NCI-H187 treated with DMSO at 0.1 percent for 48 hours (cell line): Measurements from ENCODE around the gene CYLD.

Source experiments
- DNase-seq: peaks from one replicate; lab custom pipeline; 2025; lab: John Stamatoyannopoulos, UW

The CYLD gene

DNA sequence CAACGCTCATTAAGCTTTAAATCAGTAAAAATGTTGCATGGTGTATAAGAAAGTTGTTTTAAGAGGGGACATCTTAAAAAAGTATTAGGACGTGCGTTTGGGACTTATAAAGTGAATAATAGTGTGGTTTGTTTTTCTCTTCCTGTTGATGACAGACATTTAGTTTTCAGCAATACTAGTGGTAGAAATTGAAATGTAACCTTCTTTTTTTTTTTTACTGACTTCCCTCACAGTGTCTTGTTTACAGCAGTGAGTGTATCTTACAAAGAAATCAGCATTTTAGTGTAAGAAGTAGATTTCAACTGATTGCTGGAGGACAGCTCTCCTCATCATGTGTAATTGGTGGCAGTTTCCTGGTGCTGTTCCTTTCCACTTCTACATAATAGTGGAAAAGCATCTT lies 39.6 kb downstream of the CYLD start:
- DNase-seq: no peak

DNA sequence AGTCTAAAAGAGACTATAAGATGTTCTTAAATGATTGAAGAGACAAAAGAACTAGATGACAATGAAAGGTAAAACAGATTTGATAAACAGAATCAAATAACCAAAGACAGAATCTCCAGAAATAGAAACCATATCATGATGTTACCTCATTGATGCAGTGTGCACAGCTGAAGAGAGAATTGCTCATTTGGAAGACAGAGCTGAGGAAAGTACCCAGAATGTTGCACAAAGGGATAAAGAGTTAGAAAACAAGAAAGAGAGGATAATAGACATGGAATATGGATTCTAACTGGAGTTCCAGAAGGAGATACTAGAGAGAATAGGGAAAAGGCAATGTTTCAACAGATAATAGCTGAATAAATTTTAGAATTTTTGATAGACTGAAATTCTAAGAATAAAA lies 47.9 kb downstream of the CYLD start:
- no peak for DNase-seq

DNA sequence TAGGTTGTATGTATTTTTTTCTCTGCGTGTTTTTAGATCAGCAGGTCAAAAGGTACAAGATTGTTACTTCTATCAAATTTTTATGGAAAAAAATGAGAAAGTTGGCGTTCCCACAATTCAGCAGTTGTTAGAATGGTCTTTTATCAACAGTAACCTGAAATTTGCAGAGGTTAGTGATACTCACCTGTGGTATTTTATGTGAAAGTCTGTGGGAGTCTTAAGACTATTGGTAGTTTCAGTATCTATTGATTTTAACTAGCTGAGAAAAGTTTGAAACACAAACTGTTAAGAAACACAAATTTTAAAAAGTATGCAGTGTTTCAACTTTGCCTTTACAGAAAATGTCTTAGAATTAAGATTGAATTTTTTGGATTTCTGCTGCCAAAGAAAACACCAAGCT lies 49.6 kb downstream of the CYLD start:
- no peak for DNase-seq

DNA sequence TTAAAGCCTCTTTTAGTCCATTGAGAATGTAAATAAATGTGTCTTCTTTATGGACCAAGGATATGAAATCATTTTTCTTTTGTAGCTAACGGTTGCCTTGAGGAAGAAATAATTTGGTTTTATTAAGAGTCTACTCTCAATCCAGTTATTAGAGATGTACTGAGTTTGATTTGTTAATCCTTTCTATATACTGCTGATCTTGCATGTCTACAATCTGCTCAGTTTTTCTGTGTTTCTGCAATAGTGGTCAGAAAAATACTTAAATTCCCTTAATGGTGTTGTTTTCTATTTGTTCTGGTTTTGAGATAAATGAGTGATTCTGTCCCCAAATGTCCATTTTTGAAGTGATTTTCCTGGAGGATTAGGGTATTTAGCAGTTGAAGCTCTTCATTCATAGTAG lies 54.9 kb downstream of the CYLD start:
- DNase-seq: no peak

DNA sequence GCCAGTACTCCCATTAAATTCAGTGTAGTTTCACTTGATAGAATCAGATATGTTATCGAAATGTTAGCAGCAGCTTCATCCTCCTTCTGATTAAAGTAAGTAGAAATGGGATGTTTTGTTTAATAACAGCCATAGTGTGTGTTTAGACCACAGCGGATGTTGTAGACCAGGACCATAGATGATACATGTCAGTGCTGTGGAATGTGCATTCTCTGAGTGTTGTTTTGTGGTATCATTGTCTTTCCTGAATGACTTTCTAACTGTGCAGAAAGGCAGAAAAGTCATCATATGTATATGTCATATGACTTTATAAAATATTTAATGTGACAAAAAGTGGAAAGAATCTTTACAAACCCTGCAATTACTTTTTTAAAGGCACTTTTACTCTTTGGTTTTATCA lies 55.6 kb downstream of the CYLD start:
- DNase-seq: no peak

DNA sequence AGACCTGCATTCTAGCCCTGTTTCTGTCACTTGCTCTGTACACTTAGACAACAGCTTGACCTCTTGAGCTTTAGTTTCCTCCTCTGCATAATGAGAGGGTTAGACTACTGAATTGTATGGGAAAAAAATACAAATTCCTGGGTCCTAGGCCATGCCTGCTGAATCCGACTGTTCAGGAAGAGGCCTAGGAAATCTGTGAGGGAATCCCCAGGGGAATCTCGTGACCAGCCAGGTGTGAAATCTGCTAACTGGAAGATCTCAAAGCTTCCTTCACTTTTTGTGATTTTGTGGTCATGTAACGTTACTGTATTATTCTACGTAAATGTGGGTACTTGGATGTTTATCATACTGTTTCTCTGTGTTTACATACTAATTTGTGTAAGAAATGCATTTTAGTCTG lies 58.2 kb downstream of the CYLD start:
- DNase-seq: no peak

DNA sequence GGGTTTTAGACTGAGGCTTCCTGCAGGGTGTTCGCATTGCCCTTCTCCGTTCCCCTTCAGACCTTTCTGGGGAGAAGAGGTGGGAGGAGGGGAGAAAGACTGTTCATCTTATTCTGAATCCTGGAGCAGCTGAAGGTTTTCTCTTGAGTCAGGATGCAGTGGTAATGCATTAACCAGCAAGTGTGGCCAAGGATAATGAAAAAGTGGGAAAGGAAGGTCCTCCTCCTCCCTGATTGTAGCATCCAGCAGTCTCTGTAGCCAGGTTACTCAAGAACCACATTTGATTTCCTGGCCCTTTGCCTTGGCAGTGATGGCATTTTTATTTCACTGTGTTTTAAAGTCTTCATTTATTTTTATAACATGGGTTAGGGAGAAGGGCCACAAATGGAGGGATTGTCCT lies 59.1 kb downstream of the CYLD start:
- DNase-seq: no peak

DNA sequence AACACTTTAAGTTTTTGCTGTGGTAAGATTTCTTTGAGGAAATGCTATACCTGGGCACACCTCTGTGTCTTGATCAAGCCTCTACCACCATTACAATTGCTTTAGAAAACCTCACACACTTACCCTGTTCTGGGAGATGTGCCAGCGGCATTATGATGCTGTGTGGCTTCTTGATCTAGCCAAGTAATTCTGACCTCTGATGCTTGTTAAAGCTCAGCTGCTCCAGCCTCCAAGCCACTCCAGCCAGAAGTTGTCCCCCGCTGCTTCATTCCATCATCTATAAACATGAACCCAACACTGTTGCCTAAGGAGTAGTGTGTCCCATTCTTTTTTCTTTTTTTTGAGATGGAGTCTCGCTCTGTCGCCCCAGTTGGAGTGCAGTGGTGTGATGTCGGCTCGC lies 60.1 kb downstream of the CYLD start:
- DNase-seq: no peak

DNA sequence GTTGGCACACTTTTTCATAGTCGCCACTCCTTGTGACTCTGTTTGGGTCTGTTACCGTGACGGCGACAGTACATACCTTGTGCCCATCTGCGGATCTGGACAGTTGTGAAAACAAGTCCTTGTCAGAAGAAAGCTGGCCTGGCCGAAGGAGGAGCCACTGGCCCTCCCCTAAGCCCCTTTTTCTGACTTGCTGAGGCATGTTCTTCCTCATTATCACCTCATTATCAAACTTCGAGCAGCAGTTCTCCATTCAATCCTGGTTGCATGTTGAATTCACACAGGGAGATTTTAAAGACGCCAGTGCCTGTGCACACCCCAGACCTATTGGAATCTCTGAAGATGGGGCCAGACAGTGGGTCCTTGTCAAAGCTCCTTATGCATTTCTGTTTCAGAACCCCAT lies 61.1 kb downstream of the CYLD start:
- no peak for DNase-seq

DNA sequence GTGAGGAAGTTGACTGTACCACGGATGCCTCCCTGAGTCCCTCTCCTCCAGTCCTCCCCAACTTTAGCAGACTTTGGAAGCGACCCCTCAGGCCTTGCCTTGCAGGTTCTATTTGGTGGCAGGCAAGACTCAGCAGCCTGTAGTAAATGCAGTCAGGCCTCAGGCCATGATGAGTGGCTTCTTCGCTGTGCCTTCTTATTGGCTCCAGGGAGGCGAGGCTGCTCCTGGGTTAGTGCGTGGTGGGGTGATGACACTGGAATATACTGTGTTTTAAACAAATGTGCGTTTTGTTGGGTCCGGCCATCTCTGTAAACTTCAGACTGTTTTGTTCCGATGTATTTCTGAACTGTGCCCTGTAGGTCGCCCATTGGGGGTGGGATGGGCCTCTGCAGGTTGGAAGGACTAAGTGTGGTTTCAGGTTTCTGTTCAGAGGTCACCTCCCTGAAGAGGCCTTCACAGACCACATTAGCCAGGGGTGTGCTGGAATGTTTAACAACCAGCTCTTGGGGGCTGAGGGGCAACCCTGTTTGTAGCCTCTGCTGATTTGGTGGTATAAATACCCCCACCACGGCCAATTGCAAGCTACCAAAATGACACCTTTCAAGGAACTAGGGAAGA lies 62.5 kb downstream of the CYLD start:
- DNase-seq: no peak

DNA sequence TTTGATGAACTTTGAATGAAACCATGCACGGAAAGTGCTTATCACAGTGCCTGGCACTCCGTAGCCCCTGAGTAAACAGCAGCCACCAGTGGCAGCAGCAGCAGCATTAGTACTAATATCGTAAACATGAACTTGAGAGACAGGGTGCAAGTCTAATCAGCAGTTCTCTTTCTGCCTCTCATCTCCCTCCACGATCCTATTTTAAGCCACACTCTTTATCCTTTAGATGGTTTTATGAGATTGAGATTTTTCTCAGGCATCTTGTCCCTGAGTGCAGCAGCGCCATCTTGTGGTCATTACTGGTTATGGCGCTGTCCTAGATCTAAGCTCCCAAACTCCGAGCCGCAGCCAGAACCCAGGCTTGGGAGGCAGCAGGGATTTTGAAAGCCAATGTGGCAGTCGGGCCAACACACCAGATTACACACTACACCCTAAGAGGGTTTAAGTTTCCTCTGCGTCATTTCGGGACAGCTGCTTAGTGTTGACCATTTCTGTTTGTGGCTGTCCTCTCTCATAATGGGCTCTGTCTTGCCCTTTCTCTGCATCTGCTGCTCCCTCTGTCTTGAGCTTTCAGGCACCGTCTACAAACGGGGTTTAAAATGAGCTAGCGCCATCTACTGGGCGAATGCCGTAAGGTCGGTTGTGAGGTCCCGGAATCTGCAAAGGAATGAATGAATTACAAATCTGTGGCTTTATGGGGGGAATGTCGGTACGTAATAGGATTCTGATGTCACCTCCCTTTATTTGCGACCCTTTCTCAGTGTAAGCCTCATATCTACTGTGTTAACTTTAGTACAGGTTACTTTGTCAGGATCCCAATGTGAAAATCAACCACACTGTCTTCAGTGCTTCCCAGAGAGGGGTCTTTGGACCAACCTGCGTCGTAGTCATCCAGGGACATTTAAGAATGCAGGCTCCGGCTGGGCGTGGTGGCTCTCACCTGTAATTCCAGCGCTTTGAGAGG lies 64.5 kb downstream of the CYLD start:
- peak; percentile 3 for DNase-seq

DNA sequence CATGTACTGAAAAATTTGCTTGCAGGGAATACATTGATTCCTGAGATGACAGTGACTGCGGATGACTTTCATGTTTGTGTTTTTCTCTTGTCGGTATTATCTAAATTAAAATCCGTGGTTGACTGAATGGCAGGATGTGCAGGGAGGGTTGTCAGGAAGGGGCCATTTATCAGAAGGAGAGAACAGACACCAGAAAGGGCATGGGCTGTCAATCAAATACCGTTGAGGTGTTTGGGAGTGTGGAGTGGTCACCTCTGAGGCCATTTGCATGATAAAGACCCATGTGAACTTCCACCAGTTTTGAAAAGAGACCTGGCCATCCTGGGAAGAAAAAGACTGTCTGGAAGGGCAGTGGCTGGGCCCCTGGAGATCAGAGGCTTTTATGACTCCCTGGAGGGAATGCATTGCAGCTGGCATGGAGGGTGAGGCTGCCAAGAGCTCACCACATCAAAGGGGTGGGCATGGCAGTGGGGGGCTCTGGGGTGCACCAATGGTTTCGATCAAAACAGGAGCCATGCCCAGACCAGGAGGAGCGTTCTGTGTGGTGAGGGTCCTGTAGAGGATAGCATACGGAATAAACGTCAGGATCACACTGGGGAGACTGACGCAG lies 67.1 kb downstream of the CYLD start:
- no peak for DNase-seq

DNA sequence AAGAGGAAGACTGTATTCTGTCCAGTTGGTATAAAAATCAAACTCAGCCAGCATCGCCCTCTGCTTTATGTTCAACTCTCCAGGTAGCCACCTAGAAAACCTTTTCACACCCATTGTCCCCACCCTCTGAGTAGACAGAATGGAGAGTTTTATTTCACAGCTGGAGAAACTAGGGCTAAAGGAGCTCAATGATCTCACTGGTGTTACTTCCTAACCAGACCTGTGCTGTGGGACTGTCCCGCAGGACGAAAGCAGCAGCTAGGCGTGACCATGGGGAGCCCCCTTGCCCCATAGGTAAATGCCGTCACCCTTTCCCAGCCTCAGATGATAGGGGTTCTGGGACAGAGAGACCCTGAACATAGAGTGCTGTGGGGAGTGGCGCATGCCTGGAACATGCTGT lies 67.7 kb downstream of the CYLD start:
- no peak for DNase-seq

DNA sequence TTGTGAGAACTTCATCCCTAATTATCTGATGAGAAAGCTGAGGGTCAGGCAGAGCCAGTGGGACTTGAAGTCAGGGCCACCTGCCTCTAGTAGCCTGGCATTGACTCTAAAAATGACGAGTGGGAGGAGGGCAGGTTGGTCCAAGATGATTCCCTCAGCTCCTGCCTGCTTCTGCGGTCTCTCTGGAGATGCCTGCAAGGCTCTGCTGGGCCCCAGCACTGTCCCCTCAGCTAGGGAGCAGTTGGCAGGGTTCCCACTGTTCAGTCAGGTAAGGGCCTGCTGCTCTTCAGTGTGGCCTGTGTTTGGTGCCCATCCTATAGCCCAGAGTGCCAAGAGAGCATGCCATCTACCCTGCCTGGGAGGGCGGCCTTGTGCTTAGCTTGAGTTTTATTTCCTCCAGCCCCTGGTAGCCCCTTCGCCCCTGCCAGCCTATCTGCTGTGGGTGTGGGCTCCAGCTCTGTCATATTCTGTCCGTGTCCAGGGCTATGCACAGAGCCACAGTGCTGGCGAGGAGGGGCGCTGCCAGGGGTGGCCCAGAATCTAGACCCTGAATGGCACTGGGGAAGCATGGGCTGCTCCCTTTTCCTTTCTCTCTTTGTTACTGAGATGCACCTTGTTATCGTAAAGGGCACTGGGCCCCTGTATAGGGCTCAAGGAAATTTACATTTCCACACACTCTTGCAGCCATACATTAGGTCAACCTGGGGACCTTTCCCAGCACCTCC lies 68.5 kb downstream of the CYLD start:
- no peak for DNase-seq

DNA sequence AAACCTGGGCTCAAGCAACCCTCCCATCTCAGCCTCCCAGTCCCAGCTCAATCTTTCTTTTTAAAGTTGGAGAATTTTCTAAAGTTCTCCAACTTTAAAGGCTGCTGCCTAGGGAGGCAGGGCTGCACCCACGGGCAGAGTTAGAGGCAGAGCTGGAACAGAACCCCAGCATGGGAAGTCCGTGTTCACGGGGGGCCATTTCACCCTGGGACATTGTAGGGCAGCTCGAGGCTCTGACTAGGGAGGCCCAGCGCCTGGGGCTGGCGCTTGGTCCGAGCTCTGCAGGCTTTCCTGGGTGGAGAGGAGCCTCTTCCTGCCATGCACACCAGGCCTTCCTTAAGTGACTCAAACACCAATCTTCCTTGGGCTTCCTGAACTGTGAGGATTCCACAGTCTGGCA lies 70.2 kb downstream of the CYLD start:
- no peak for DNase-seq

DNA sequence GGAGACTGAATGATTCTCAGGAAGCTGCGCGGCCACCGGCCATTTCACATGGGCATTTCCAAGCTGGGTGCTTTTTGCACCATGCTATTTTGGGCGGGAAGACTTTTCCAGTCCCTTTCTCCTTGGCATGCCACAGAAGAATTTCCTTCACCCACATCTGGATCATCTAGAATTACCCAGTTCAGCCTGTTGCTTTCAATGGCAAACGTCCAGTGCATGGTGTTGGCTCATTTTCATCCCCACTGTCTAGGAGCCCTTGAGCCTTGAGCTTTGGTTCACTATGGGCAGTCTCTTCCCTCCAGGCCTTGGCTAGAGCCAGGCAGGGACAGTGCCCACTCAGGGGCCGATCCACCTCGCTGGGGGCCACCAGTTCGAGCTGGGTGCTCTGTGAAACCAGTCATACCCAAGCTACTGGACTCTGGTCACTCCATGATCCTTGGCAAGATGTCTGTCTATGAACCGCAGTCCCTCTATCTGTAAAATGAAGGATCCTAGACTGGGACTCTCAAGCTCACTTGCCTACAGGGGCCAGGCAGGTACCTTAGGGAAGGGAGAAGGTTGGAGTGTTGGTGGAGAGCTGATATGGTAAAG lies 71.1 kb downstream of the CYLD start:
- no peak for DNase-seq

DNA sequence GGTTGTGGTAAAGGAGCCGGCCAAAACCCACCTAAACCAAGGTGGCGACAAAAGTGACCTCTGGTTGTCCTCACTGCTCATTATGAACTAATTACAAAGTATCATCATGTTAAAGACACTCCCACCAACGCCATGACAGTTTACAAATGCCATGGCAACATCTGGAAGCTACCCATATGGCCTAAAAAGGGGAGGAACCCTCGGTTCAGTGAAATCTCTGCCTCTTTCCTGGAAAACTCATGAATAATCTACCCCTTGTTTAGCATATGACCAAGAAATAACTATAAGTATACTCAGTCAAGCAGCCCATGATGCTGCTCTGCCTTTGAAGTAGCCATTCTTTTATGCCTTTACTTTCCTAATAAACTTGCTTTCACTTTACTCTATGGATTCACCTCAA lies 72.2 kb downstream of the CYLD start:
- no peak for DNase-seq

DNA sequence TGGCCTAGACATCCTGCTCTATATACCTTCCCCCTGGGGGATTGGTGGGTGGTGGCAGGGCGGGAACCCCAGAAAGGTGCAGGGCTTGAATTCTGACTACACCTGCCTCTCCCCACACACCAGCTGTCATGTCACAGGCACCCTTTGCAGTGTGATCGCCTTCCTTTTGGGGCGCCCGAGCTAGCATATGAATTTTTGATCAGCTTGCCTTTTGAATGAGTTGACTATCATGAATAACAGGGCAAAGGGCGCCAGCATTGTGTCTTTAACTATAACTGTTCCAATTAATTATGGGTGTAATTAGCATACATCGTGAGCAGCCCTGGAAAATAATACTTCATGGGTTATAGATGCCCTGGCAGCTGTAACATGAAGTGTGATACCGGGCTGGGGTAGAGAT lies 72.7 kb downstream of the CYLD start:
- DNase-seq: no peak

DNA sequence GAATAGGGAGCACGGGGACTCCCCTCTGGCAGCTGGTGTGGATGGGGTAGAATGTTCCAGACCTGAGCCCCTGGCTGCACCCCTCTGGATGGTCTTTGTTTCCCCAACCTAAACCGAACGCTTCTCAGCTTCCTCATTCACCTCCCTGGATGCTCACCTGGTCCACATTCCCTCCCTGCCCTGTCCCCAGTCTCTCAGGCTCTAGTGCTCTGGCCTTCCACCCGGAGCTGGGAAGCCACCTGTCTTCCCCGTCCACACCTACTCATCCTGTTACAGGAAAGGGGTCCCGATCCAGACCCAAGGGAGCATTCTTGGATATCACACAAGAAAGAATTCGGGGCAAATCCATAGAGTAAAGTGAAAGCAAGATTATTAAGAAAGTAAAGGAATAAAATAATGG lies 73.5 kb downstream of the CYLD start:
- no peak for DNase-seq

DNA sequence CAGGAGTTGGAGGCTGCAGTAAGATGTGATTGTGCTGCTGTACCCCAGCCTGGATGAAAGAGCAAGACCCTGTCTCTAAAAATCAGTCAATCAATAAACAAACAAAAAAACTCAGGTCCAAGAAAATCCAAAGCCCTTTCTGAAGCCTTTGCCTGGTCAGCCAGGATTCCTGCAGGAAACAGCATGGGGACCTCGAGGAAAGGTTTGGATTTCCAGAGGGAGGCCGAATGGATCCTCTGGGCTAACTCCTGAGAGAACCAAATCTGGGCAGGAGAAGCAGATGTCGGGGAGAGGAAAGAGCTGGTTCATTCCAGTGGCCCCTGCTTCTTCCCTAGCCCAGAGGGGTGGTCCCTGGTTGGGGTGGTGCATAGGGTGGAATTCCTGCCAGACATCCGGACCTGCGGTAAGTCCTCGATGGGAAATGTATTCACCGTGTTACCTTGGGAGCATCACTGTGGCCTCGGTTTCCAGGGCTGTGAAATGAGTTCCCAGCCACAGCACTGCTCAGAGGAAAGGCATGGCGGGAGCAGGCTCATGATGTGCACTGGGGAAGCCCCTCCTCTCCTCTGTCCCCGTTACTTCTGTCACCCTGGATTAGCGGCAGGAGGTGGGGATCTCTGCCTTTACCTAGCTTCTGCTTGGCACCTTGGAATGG lies 75.1 kb downstream of the CYLD start:
- DNase-seq: no peak

DNA sequence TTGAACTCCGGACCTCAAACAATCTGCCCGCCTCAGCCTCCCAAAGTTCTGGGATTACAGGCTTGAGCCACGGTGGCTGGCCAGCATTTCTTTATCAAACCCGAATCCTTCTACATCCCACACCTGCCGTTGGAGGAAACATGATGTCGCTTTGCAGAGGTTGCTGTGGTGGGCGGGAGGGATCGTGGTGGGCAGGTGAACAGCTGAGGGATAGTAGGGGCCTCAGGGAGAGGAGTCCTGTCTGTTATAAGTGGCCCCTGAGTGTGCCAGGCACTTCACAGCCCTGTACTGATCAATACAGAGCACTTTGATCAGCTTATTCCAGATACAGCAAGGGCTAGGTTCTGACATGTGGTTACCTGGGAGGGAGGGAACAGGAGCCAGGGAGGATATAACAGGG lies 76.5 kb downstream of the CYLD start:
- no peak for DNase-seq

DNA sequence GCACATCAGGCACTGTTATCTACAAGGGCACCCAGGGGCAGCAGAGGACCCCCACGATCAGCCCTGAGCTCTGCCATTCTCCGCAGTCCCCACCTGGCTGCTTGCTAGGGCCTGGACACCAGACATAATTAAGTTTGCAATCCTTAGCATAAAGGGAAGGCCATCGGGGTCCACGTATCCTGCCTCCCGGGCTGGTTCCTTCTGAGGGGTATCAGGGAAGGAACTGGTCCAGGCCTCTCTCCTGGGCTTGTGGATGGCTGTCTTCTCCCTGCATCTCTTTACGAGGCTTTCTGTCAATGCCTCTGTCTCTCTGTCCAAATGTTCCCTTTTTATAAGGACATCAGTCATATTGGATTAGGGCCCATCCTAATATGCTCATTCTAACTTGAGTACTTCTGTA lies 77.8 kb downstream of the CYLD start:
- no peak for DNase-seq
